Activated T-helper 17 cell treated with anti-CD3 and anti-CD28 coated beads, Interleukin-2, amount 50 U/mL, for 72 hours (primary cell): ENCODE data around the gene IMPACT. TPM values are rescaled to one million over a fixed set of nuclear protein-coding genes. Genes with fewer than 3 reads are reported as not detected.

ENCODE experiments used
- total RNA-seq, 2 donors: library from RNA; stranded (reverse); gene quantifications; one replicate each; pipeline ENCODE4 v1.2.3, GENCODE V29; 2022

Gene IMPACT
- total RNA-seq, 2 donors from 2014 or later: 8.9 to 13.0 TPM

Other genes starting within 250 kb of the IMPACT start
- 1 to 10 TPM; 2.8 to 4.1 TPM for gene OSBPL1A, start 28.8 kb upstream of the IMPACT start, total RNA-seq
- gene HRH4, start 34.0 kb downstream of the IMPACT start, total RNA-seq: 1 to 10 TPM; 2.2 to 3.8 TPM